Measurements from ENCODE around the gene OLFM3. TPM values are rescaled to one million over a fixed set of nuclear protein-coding genes. Genes with fewer than 3 reads are reported as not detected.

The OLFM3 gene
- total RNA-seq, 2 donors from 2014 or later: 0.15 to 0.26 TPM

GRCh38 chr1:101911894-101912293, 84.8 kb downstream of the OLFM3 start:
- TF ChIP-seq CTCF (conservative IDR thresholded peaks at IDR 0.05): no peak
- H3K36me3 ChIP-seq (ENCODE audit: control insufficient read depth, insufficient read depth, low read length): no peaks in the 10 kb centered on the region
- H3K27ac ChIP-seq (ENCODE audit: low read depth, low read length): no peak overlapping the region
- no peak overlapping the region for H3K9ac ChIP-seq (ENCODE audit: extremely low read depth, low read length, poor library complexity, severe bottlenecking)
- no peak overlapping the region for H3K4me3 Mint-ChIP-seq
- no peaks in the 10 kb centered on the region for H3K36me3 Mint-ChIP-seq (ENCODE audit: low read depth)
- no peaks in the 10 kb centered on the region for H3K4me1 ChIP-seq (ENCODE audit: control insufficient read depth, insufficient read depth, low read length)
- no peaks in the 10 kb centered on the region for H3K9me3 Mint-ChIP-seq
- H3K27me3 Mint-ChIP-seq (ENCODE audit: insufficient read depth): no peaks in the 10 kb centered on the region
- WGBS, 2 experiments (ENCODE audit: insufficient coverage in 1 of 2, insufficient read length in 1 of 2): 92 to 95% methylated on average over 2 to 5 of the region's 5 CpGs
- DNase-seq: no peak
- no peak overlapping the region for H3K27ac Mint-ChIP-seq
- no peaks in the 10 kb centered on the region for H3K27me3 ChIP-seq (ENCODE audit: control insufficient read depth, insufficient read depth, low read length, poor library complexity, severe bottlenecking)
- no peaks in the 10 kb centered on the region for H3K9me3 ChIP-seq (ENCODE audit: control insufficient read depth, low read length)
- no peak overlapping the region for H3K4me3 ChIP-seq (ENCODE audit: low read length)
- peaks cover 3% of the 10 kb centered on the region for H3K4me1 Mint-ChIP-seq

- Mint-ChIP-seq H3K9me3 (no peaks in the 10 kb centered on the region), H3K4me3 (no peak overlapping the region), H3K36me3 (ENCODE audit: low read depth) (no peaks in the 10 kb centered on the region), H3K4me1 (peaks cover 17% of the 10 kb centered on the region), H3K27ac (no peak overlapping the region), H3K27me3 (ENCODE audit: insufficient read depth) (no peaks in the 10 kb centered on the region)
- Histone ChIP-seq H3K4me3 (ENCODE audit: low read length) (no peak overlapping the region), H3K9me3 (ENCODE audit: control insufficient read depth, low read length) (no peaks in the 10 kb centered on the region), H3K9ac (ENCODE audit: extremely low read depth, low read length, poor library complexity, severe bottlenecking) (no peak overlapping the region), H3K36me3 (ENCODE audit: control insufficient read depth, insufficient read depth, low read length) (no peaks in the 10 kb centered on the region), H3K27ac (ENCODE audit: low read depth, low read length) (no peak overlapping the region), H3K27me3 (ENCODE audit: control insufficient read depth, insufficient read depth, low read length, poor library complexity, severe bottlenecking) (no peaks in the 10 kb centered on the region), H3K4me1 (ENCODE audit: control insufficient read depth, insufficient read depth, low read length) (no peaks in the 10 kb centered on the region)
- DNase-seq: no peak
- TF ChIP-seq CTCF (conservative IDR thresholded peaks at IDR 0.05): no peak
These were observed 87.7 kb downstream of the OLFM3 start for GRCh38 chr1:101908980-101909379.

- Histone ChIP-seq H3K27me3 (ENCODE audit: control insufficient read depth, insufficient read depth, low read length, poor library complexity, severe bottlenecking) (no peaks in the 10 kb centered on the region), H3K27ac (ENCODE audit: low read depth, low read length) (no peak overlapping the region), H3K36me3 (ENCODE audit: control insufficient read depth, insufficient read depth, low read length) (no peaks in the 10 kb centered on the region), H3K9ac (ENCODE audit: extremely low read depth, low read length, poor library complexity, severe bottlenecking) (no peak overlapping the region), H3K4me3 (ENCODE audit: low read length) (no peak overlapping the region), H3K4me1 (ENCODE audit: control insufficient read depth, insufficient read depth, low read length) (no peaks in the 10 kb centered on the region), H3K9me3 (ENCODE audit: control insufficient read depth, low read length) (no peaks in the 10 kb centered on the region)
- TF ChIP-seq CTCF (conservative IDR thresholded peaks at IDR 0.05): no peak
- Mint-ChIP-seq H3K36me3 (ENCODE audit: low read depth) (no peaks in the 10 kb centered on the region), H3K27me3 (ENCODE audit: insufficient read depth) (no peaks in the 10 kb centered on the region), H3K4me3 (no peak overlapping the region), H3K4me1 (peaks cover 17% of the 10 kb centered on the region), H3K27ac (no peak overlapping the region), H3K9me3 (no peaks in the 10 kb centered on the region)
- DNase-seq: no peak
- WGBS, 2 experiments (ENCODE audit: insufficient coverage in 1 of 2, insufficient read length in 1 of 2): 40 to 48% methylated on average over 1 to 2 of the region's 2 CpGs
These were observed 89.5 kb downstream of the OLFM3 start for GRCh38 chr1:101907264-101907663.

Measured in endodermal cell (in vitro differentiated cells).